ENCODE results near the gene TLX1. TPM values are rescaled to one million over a fixed set of nuclear protein-coding genes. Genes with fewer than 3 reads are reported as not detected.

Gene TLX1
- total and polyA plus RNA-seq, 8 donors = 0.58 to 7.0 TPM; not detected in 6

DNA sequence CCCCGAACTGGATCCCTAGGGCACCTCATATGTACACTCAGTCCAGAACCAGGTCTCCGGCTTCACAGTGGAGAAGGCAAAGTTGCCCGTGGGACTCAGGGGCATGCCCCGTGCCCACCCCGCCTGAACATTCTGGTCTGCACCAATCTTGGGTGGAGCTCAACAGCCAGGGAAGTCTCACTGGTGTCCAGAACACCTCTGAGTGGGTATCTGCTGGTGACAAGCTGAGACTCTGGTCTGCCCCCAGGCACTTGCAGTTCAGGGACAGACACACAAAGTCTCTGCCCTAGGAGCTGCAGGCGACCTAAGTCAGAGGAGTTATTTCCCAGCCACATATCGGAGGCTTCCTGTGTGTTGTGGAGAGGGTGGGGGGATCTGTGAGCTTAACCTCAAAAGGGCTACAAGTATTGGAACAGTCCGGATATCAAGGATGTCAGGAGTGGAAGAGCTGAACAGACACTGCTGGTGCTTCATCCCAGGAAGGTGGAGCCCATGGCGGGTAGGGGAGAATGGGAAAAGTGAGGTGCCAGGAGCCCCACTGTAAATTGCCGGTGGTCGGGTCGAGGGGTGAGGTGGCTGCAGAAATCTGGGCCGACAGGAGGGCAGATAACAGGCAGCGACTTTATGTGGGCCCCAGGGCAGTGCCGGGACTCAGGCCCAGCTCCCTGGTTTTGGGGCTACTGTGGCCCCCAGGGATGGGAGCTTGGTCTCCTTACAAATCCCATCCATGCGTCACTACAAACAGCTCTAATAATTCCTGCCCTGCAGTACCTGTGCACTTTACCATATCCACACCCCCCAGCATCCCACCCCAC lies 8.6 kb upstream of the TLX1 start:
- Histone ChIP-seq H3K27me3 (peaks cover 17 to 99% (median 66%) of the 10 kb centered on the region in 3 donors), H3K27ac (no peak overlapping the region), H3K36me3 (no peaks in the 10 kb centered on the region), H3K9me3 (no peaks in the 10 kb centered on the region), H3K4me3 (peak overlapping the region in 3 of 4 donors; percentile 30 to 51 (median 30)), H3K4me1 (peaks cover 18 to 35% (median 32%) of the 10 kb centered on the region in 4 donors)
- 37 to 56% (median 41%) methylated on average over 14 to 16 of the region's 16 CpGs for WGBS, 5 donors
- intact Hi-C loops (cut with DNase I; ENCODE audit: low total_unique reads) = no loop called here
- no peak for TF ChIP-seq POLR2AphosphoS5 (IDR thresholded peaks at IDR 0.05)
- no peak for TF ChIP-seq EP300 (IDR thresholded peaks at IDR 0.05)
- no peak for TF ChIP-seq CTCF (IDR thresholded peaks at IDR 0.05)
- TF ChIP-seq POLR2A (IDR thresholded peaks at IDR 0.05) = no peak
- no peak for DNase-seq

- intact Hi-C loops (cut with DNase I; ENCODE audit: low total_unique reads) = no loop called here
- Histone ChIP-seq H3K27ac (no peak overlapping the region), H3K4me1 (peaks cover 18 to 35% (median 32%) of the 10 kb centered on the region in 4 donors), H3K27me3 (peaks cover 17 to 100% (median 72%) of the 10 kb centered on the region in 3 donors), H3K4me3 (peak overlapping the region; percentile 26 to 51 (median 30)), H3K36me3 (no peaks in the 10 kb centered on the region), H3K9me3 (no peaks in the 10 kb centered on the region)
- 1 to 4% (median 2%) methylated on average over 18 to 58 of the region's 58 CpGs for WGBS, 5 donors
- DNase-seq = peak in 1 of 2 donors; percentile 35
- TF ChIP-seq POLR2AphosphoS5 (IDR thresholded peaks at IDR 0.05) = no peak
- TF ChIP-seq CTCF (IDR thresholded peaks at IDR 0.05) = no peak
- no peak for TF ChIP-seq EP300 (IDR thresholded peaks at IDR 0.05)
- TF ChIP-seq POLR2A (IDR thresholded peaks at IDR 0.05) = no peak
Observed at GRCh38 chr10:101123085-101123814, 7.8 kb upstream of the TLX1 start.

DNA sequence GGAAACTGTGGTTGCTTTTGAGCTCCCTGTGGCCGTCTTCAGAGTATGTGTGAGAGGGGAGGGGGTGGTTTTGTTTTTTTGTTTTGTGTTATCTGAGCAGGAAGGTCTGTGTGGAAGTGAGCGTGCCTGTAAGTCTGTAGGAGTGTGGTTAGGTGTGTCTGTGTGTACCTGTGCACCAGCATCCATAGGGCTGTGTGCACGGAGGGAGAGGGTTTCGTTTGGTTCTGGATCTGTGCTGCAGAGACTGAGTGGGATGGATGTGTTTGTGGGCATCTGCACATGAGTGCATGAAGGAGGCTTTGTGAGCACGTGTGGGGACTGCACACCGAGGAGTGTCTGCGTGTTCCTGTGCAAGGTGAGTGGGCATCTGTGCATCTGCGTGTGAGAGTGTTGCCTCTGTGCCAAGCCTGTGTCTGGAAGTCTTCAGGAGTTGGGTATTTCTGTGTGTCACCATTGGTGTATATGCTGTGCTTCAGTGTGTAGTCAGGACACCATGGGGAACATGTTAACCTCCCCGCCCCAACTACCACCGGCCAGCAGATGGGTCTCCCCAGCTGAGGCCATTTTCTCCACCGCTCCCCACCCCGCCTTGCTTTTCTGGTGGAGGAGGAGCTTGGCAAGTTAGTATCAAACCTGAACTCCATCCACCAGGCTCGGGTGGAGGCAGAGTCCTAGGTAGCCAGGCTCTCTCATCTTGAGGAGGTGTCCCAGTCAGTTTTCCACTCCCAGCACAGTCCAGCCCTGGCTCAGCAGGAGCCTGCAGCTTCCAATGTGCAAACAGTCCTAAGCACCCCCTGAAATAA lies 7.1 kb upstream of the TLX1 start:
- intact Hi-C loops (cut with DNase I; ENCODE audit: low total_unique reads) = no loop called here
- Histone ChIP-seq H3K4me3 (peak overlapping the region; percentile 26 to 51 (median 30)), H3K9me3 (no peaks in the 10 kb centered on the region), H3K36me3 (no peaks in the 10 kb centered on the region), H3K27ac (no peak overlapping the region), H3K4me1 (peaks cover 18 to 35% (median 32%) of the 10 kb centered on the region in 4 donors), H3K27me3 (peaks cover 17 to 100% (median 80%) of the 10 kb centered on the region in 3 donors)
- DNase-seq = no peak
- TF ChIP-seq POLR2AphosphoS5 (IDR thresholded peaks at IDR 0.05) = no peak
- 12 to 21% (median 14%) methylated on average over 11 to 13 of the region's 13 CpGs for WGBS, 5 donors

DNA sequence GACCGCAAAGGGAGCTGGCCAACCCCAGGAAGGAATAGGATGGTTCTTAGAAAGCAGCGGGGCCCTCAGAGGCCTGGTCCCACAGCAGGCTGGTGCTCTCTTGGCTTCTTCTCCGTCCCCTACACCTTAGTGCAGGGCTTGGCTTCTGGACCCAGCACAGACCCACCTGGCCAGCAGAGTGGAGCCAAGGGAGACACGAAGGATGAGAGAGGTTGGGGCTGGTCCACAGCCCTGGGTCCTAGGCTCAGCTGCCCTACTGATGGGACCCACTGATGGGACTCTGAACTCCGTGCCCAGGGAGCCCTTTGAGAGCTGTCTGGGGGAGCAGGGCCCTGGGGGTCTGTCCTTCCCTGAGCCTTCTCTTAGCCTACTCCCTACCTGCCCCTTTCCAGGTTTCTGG lies 6.2 kb upstream of the TLX1 start:
- Histone ChIP-seq H3K36me3 (no peaks in the 10 kb centered on the region), H3K27ac (no peak overlapping the region), H3K4me3 (no peak overlapping the region), H3K4me1 (peaks cover 18 to 35% (median 32%) of the 10 kb centered on the region in 4 donors), H3K27me3 (peaks cover 17 to 100% (median 89%) of the 10 kb centered on the region in 3 donors), H3K9me3 (no peaks in the 10 kb centered on the region)
- intact Hi-C loops (cut with DNase I; ENCODE audit: low total_unique reads) = no loop called here
- no peak for DNase-seq
- 64 to 85% (median 71%) methylated on average over 3 to 5 of the region's 5 CpGs for WGBS, 5 donors
- TF ChIP-seq CTCF (IDR thresholded peaks at IDR 0.05) = no peak
- no peak for TF ChIP-seq POLR2AphosphoS5 (IDR thresholded peaks at IDR 0.05)
- no peak for TF ChIP-seq EP300 (IDR thresholded peaks at IDR 0.05)
- TF ChIP-seq POLR2A (IDR thresholded peaks at IDR 0.05) = no peak
